ENCODE data around the gene SCAF4.
"Not testable (repeated sequence)": the region's sequence is repeated elsewhere in the genome, so short reads cannot be mapped to it uniquely, and the experiment has no call there.

SCAF4 gene

DNA sequence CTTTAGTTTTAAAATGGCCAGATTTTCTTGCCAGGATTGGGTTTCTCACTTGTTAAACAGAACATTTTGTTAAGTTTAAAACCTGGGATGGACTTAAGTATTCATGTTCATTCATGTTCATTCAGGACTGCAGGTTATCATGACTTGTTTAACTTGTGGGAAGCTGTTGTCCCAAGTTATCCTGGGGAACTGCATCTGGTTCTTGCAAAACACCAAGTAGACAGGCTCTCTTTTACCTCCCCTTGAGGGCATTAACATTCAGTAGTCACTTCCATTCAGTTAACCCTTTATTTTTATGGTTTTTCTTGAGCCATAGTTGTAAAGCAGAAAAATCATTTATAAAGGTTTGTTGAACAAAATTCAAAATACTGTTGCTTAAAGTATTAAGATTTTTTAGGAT, 64.3 kb downstream of the SCAF4 start:
- DNase-seq: no peak

DNA sequence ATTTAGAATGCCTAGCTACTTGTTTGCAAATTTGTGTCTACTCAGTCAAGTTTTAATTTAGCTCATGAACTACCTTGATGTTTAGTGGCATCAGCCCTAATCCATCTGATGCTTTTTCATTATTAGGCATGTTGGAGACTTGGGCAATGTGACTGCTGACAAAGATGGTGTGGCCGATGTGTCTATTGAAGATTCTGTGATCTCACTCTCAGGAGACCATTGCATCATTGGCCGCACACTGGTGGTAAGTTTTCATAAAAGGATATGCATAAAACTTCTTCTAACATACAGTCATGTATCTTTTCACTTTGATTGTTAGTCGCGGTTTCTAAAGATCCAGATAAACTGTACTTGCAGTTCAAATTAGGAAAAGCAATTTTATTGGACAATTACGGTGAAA, 64.8 kb downstream of the SCAF4 start:
- no peak for DNase-seq

DNA sequence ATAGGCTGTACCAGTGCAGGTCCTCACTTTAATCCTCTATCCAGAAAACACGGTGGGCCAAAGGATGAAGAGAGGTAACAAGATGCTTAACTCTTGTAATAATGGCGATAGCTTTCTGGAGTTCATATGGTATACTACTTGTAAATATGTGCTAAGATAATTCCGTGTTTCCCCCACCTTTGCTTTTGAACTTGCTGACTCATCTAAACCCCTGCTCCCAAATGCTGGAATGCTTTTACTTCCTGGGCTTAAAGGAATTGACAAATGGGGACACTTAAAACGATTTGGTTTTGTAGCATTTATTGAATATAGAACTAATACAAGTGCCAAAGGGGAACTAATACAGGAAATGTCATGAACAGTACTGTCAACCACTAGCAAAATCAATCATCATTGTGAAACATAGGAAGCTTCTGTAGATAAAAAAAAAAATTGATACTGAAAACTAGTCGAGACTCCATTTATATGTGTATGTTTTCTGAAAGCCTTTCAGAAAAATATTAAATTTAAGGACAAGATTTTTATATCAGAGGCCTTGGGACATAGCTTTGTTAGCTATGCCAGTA, 65.4 kb downstream of the SCAF4 start:
- no peak for DNase-seq

DNA sequence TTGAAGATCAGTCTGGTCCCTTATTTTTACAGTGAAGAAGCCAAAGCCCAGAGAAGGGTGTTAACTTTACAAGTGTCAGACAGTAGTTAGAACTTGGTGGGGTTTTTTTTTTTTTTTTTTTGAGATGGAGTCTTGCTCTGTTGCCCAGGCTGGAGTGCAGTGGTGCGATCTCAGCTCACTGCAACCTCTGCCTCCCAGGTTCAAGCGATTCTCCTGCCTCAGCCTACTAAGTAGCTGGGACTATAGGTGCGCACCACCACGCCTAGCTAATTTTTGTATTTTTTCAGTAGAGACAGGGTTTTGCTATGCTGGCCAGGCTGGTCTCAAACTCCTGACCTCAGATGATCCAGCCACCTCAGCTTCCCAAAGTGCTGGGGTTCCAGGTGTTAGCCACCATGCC, 66.0 kb downstream of the SCAF4 start:
- not testable (repeated sequence) for DNase-seq

DNA sequence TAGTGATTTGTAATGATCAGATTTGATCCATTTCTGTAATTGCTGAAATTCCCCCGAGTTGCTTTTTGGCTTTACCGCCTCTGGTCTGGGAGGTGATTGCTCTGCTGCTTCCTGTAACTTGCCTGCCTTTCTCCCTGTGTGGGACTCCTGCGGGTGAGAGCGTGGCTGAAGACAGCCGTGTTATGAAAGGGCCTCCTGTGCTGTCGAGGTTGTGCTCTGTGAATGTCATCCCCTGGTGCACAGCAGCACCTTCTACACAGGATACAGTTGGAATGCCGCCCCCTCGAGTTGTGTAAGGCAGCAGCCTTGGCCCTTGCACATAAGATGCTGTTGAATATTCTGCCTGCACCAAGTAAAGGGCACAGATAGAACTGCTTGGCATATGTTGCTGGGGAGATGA, 66.5 kb downstream of the SCAF4 start:
- DNase-seq: no peak

DNA sequence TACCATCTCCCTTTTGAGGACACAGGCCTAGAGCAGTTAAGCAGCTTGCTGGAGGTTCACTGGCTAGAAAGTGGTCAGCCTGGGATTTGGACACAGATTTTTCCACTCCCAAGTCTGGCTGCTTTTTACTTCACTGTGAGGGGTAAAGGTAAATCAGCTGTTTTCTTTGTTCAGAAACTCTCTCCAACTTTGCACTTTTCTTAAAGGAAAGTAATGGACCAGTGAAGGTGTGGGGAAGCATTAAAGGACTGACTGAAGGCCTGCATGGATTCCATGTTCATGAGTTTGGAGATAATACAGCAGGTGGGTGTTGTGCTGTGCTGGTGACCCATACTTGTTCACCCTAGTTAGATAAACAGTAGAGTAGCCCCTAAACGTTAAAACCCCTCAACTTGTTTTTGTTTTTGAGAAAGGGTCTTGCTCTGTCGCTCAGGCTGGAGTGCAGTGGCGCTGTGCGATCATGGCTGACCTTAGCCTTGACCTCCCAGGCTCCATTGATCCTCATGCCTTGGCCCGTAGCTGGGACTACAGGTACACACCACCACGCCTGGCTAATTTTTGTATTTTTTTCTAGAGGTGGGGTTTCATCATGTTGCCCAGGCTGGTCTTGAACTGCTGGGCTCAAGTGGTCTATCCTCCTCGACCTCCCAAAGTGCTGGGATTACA, 68.2 kb downstream of the SCAF4 start:
- no peak for DNase-seq

DNA sequence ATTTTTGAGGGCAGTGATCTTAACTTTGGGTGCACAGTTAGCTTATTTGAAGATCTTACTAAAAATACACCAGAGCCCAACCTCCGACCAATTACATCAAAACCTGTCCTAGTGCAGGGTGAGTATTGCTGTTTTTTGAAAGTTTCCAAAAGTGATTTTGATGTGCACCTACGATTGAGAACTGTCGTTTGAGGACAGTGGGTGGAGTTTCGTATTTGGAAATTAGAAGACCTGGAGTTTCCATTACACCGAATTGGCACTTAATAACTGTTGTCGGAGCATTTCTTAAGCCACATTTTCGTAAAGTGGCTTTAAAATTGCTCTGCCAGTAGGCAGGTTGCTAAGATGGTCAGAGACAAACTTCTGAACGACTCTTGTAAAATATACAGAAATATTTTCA, 71.3 kb downstream of the SCAF4 start:
- no peak for DNase-seq

DNA sequence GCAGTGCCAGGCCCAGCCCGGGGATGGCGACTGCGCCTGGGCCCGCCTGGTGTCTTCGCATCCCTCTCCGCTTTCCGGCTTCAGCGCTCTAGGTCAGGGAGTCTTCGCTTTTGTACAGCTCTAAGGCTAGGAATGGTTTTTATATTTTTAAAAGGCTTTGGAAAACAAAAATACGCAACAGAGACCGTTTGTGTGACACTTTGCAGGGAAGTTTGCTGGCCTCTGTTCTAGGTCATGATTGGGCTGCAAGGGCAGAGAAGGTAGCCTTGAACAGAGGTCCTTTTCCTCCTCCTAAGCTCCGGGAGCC, 71.7 kb downstream of the SCAF4 start:
- DNase-seq: no peak

DNA sequence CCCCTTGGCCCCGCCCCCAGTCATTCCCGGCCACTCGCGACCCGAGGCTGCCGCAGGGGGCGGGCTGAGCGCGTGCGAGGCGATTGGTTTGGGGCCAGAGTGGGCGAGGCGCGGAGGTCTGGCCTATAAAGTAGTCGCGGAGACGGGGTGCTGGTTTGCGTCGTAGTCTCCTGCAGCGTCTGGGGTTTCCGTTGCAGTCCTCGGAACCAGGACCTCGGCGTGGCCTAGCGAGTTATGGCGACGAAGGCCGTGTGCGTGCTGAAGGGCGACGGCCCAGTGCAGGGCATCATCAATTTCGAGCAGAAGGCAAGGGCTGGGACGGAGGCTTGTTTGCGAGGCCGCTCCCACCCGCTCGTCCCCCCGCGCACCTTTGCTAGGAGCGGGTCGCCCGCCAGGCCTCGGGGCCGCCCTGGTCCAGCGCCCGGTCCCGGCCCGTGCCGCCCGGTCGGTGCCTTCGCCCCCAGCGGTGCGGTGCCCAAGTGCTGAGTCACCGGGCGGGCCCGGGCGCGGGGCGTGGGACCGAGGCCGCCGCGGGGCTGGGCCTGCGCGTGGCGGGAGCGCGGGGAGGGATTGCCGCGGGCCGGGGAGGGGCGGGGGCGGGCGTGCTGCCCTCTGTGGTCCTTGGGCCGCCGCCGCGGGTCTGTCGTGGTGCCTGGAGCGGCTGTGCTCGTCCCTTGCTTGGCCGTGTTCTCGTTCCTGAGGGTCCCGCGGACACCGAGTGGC, 72.2 kb downstream of the SCAF4 start, which contains the start of gene SOD1:
TSS of gene SOD1 (plus strand) at position 158 of the 723 bp plus-strand sequence. CDS start at position 235, 77 bp downstream.
- peak; percentile 97 for DNase-seq

DNA sequence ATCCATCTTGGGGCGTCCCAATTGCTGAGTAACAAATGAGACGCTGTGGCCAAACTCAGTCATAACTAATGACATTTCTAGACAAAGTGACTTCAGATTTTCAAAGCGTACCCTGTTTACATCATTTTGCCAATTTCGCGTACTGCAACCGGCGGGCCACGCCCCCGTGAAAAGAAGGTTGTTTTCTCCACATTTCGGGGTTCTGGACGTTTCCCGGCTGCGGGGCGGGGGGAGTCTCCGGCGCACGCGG, 72.7 kb downstream of the SCAF4 start:
- DNase-seq: no peak

DNA sequence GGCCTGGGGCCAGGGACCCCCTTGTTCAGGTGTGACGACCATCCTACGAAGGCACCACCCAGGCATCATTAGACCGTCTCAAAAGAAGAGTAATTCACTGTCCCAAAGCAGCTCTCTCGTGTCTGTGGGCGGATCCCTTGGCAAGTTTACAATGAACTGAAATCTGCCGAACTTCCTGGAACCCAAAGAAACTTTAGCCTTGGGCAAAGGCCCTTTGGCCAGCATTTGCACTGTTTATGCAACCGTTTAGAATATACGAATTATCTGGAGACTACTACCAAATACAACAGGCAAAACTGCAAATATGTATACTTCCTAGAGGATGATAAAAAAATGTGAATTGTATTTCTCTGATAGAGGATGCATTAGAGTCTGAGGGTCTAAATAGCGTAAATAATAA, 73.9 kb downstream of the SCAF4 start:
- no peak for DNase-seq

DNA sequence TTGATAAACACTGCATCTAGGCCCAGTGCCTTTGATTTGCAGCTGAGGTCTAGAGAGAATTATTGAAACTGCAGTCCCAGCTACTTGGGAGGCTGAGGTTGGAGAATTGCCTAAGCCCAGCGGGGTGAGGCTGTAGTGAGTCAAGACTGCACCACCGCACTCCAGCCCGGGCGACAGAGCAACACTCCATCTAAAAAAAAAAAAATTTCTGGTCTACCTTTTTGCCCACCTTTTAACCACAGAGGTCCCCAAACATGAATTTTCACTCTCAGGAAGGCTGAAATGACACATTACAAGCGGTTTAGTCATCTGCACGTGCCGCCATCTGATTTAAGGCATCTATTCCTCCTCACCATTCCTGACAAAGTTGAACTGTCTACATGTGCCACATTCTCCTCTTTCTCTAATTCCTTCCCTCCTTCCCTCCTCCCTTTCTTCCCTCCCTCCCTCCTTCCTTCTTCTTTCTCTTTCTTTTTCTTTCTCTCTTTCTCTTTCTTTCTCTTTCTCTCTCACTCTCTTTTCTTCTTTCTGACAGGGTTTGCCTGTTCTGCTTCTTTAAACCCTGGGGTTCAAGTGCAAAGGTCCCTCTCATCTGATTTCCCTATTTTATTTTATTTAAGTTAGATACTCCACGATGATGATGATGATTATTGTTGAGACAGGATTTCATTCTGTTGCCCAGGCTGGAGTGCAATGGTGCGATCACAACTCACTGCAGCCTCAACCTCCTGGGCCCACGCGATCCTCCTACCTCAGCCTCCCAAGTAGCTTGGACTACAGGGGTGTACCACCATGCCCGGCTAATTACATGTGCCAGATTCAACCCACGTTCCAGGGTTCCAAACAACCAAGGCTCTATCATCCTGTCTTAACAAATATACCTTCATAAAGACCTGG, 75.5 kb downstream of the SCAF4 start:
- DNase-seq: no peak

DNA sequence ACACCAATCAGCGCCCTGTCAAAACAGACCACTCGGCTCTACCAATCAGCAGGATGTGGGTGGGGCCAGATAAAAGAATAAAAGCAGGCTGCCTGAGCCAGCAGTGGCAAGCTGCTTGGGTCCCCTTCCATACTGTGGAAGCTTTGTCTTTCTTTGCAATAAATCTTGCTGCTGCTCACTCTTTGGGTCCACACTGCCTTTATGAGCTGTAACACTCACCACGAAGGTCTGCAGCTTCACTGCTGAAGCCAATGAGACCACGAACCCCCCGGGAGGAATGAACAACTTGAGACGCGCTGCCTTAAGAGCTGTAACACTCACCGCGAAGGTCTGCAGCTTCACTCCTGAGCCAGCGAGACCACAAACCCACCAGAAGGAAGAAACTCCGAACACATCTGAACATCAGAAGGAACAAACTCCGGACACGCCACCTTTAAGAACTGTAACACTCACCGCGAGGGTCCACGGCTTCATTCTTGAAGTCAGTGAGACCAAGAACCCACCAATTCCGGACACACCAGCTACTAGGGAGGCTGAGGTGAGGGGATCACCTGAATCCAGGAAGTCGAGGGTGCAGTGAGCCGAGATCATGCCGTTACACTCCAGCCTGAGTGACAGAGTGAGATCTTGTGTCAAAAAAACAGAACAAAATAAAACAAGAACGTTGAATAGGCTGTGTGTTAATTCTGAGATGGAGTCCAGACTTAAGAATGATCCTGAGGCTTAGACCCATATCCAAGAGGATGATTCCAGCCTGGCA, 76.9 kb downstream of the SCAF4 start:
- not testable (repeated sequence) for DNase-seq

DNA sequence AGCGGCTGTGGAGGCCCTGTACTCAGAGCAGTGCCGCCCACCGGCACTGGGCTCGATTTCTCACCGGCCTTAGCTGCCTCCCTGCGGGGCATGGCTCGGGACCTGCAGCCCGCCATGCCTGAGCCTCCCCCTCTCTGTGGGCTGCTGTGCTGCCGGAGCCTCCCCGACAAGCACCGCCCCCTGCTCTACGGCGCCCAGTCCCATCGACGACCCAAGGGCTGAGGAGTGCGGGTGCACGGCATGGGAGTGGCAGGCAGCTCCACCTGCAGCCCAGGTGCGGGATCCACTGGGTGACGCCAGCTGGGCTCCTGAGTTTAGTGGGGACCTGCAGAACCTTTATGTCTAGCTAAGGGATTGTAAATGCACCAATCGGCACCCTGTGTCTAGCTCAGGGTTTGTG, 77.6 kb downstream of the SCAF4 start:
- DNase-seq: no peak

DNA sequence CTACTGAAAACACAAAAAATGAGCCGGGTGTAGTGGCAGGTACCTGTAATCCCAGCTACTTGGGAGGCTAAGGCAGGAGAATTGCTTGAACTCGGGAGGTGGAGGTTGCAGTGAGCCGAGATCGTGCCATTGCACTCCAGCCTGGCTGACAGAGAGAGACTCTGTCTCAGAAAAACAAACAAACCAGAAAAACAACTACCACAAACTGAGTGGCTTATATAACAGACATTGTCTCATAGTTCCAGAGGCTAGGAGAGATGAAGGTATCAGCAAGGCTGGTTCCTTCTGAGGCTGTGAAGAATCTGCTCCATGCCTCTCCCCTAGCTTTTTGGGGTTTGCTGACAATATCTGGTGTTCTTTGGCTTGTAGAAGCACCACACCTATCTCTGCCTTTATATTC, 80.4 kb downstream of the SCAF4 start:
- not testable (repeated sequence) for DNase-seq

DNA sequence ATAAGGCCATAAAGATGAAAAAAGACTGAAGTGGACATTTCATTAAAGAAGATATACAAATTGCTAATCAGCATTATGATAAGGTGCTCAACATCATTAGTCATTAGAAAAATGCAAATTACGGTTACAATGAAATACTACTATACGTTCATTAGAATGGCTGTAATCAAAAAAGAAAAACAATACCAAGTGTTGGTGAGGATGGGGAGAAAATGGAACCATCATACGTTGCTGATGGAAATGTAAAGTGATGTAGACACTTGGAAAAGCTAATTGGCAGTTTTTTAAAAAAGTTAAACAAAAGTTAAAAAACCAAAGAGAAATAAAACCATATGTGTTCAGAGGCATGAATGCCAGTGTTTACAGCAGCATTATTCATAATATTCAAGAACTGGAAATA, 81.0 kb downstream of the SCAF4 start:
- DNase-seq: no peak

DNA sequence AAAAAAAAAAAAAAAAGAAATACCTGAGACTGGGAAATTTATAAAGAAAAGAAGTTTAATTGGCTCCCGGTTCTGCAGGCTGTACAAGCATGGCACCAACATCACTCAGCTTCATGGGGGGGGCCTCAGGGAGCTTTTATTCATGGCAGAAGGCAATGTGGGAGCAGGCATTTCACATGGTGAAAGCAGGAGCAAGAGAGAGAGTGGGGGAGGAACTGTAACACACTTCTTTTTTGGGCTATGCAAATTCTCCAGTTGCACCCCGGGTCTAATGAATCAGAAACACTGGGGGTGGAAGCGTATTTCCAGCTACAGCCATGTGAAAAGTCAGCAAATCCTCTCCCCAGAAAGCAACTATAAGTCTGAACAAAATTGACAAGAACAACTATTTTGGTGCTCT, 84.3 kb downstream of the SCAF4 start:
- DNase-seq: no peak

DNA sequence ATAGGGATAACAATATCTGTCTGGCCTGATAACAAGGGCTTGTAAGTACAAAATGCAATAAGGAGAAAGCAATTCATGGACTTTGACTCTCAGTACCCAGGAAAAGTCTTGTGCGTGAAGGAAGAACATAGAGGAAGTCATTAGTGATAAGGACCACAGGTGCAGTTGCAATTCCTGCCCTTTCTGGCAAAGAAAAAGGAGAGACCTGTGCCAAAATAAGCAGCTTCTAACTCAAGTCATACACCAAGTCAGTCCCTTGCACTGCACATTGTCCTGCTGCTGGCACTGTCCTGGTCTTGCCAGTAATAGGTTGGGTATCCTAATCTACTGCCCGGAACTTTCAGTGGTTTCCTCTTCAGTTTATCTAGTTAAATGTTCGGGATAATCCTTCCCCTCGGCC, 87.3 kb downstream of the SCAF4 start:
- no peak for DNase-seq

DNA sequence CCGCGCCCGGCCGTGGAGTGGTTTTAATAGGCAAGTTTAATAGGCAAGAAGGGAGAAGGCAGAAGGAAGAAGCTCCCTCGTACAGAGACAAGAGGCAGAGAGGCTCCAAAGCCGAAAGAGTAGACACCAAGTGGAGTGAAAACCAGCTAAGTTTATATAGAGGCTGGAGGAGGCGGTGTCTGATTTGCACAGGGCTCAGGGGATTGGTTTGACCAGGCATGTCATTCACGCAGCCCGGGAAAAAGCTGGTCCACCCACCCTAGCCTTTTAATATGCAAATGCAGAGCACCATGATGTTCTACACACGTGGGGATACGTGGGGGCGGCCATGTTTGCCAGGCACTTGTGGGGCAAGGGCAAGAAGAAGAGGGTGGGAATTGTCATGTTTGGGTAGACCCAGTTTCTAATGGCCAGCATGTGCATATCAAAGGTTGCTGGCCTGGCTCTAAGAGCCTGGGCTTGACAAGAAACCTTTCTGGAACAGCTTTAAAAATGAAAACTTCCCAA, 90.4 kb downstream of the SCAF4 start:
- DNase-seq: no peak

DNA sequence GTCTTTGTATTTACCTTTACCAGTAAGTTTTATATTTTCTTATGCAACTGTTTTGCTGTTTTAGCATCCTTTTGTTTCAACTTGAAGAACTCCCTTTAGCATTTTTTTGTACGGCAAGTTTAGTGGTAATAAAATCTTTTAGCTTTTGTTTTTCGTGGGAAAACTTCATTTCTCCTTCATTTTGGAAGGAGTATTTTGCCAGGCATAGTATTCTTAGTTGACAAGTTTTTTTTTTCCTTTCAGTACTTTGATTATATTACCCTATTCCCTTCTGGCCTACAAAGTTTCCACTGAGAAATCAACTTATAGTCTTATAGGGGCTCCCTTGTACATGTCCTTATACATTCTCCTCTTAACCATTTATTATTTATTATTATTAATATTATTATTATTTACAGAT, 95.0 kb downstream of the SCAF4 start:
- DNase-seq: no peak

DNA sequence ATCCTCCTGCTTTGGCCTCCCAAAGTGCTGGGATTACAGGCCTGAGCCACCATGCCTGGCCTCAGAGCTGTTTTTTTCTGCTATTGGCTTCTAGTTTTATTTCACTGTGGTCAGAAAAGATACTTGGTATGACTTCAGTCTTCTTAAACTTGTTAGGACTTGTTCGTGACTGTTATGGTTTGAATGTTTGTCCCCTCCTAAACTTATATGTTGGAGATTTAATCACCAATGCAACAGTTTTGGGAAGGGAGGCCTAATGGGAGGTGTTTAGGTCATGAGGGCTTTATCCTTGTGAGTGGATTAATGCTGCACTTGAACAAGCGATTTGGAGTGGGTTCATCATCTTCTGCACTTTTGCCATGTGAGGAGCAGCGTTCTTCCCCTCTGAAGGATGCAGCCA, 96.9 kb downstream of the SCAF4 start:
- DNase-seq: no peak

DNA sequence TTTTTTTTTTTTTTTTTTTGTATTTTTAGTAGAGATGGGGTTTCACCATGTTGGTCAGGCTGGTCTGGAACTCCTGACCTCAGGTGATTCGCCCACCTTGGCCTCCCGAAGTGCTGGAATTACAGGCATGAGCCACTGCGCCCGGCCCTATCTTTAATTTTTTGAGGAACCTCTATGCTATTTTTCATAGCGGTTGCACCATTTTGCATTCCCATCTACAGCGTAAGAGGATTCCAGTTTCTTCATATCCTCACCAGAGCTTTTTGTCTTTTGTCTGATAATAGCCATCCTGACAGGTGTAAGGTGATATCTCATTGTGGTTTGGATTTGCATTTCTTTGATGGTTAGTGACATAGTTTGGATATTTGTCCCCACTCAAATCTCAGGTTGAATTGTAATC, 100.0 kb downstream of the SCAF4 start:
- DNase-seq: not testable (repeated sequence)
